NCI-H524 treated with DMSO at 0.1 percent for 48 hours (cell line): ENCODE results near the gene MC3R.

Experiments
- DNase-seq: peaks from one replicate; lab custom pipeline; 2025; lab: John Stamatoyannopoulos, UW

MC3R gene

DNA sequence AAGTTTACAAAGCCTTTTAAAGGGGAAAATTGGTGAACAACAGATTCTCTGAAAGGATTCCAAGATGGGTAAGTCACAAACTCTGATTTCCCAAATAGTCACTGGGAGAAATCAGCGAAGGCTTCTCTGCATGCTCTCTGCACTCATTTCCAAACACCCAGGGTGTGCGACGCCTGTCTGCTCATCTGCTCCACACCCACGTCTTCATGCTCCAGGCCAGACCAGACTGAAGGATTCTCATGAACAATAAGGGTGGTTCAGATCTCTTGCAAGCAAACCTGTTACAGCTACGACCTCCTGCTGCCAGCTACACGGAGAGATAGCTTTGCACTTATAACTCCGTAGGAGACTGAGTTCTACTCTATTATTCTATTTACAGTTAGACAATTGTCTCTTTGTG is 1.4 kb downstream of the MC3R start:
- DNase-seq = no peak

GRCh38 chr20:56257604-56258003 is 9.1 kb downstream of the MC3R start:
- DNase-seq = no peak

GRCh38 chr20:56259948-56260347 is 11.4 kb downstream of the MC3R start:
- DNase-seq = no peak

- no peak for DNase-seq
These were observed 20.0 kb downstream of the MC3R start for GRCh38 chr20:56268536-56268935.

DNA sequence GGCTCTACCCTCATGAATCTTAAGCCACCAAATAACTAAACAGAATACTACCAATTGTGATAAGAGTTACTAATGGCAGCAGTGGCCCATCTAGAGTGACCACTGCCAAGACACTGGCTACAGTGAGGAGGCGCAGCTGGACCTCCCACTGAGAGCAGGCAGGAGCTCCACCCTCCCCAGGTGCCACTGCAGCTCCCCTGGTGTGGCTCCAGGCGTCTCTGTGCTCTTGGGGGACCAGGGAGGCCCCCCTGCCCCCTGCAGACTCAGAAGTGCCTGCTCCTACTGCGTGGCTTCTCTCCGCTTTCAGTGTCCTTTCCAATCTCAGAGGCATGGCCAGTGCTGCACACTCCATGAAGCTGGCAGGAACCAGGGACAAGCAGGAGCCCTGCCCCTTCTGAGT is 23.4 kb downstream of the MC3R start:
- no peak for DNase-seq

GRCh38 chr20:56273491-56273890 is 25.0 kb downstream of the MC3R start:
- no peak for DNase-seq

GRCh38 chr20:56274156-56274555 is 25.6 kb downstream of the MC3R start:
- DNase-seq = no peak

GRCh38 chr20:56278196-56278595 is 29.7 kb downstream of the MC3R start:
- DNase-seq = no peak

- no peak for DNase-seq
These were observed 37.0 kb downstream of the MC3R start for GRCh38 chr20:56285496-56285895.

- no peak for DNase-seq
These were observed 41.1 kb downstream of the MC3R start for GRCh38 chr20:56289652-56290051.

DNA sequence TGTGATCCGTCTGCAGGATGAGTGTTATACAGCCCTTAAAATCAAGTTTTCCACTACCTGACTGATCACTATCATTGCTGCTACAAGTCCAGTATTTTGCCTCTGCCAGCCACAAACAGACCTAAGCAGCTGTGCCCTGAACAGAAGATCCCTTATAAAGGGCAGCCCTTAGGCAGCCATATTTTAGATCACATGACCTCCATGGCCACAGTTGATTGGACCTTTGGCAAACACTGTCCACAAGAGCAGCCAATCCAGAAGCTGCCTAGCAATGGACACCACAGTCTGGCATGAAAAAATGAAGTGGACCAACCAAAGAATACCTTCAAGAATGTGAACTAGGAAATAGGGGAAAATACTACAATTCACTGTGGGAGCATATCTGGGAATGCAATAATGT is 50.8 kb downstream of the MC3R start:
- DNase-seq = no peak
